ENCODE measurements around the gene POLR3B.

POLR3B gene

GRCh38 chr12:106412563-106412962 is 55.0 kb downstream of the POLR3B start:
- no peak for DNase-seq (ENCODE audit: low read depth in 3 of 3, low spot score in 1 of 3)

- DNase-seq (ENCODE audit: low read depth in 3 of 3, low spot score in 1 of 3), result no peak
Measured at GRCh38 chr12:106415134-106415533, 57.6 kb downstream of the POLR3B start.

- no peak for DNase-seq (ENCODE audit: low read depth in 3 of 3, low spot score in 1 of 3)
Measured at GRCh38 chr12:106416273-106416672, 58.7 kb downstream of the POLR3B start.

GRCh38 chr12:106417926-106418910 is 60.7 kb downstream of the POLR3B start:
- DNase-seq (ENCODE audit: low read depth in 3 of 3, low spot score in 1 of 3), result no peak

- DNase-seq (ENCODE audit: low read depth in 3 of 3, low spot score in 1 of 3), result no peak
Measured at GRCh38 chr12:106418970-106419369, 61.4 kb downstream of the POLR3B start.

- no peak for DNase-seq (ENCODE audit: low read depth in 3 of 3, low spot score in 1 of 3)
Measured at GRCh38 chr12:106423291-106423690, 65.7 kb downstream of the POLR3B start.

GRCh38 chr12:106425061-106425702 is 67.6 kb downstream of the POLR3B start:
- DNase-seq (ENCODE audit: low read depth in 3 of 3, low spot score in 1 of 3), result no peak

GRCh38 chr12:106427917-106428316 is 70.4 kb downstream of the POLR3B start:
- no peak for DNase-seq (ENCODE audit: low read depth in 3 of 3, low spot score in 1 of 3)

GRCh38 chr12:106428384-106428783 is 70.8 kb downstream of the POLR3B start:
- no peak for DNase-seq (ENCODE audit: low read depth in 3 of 3, low spot score in 1 of 3)

- no peak for DNase-seq (ENCODE audit: low read depth in 3 of 3, low spot score in 1 of 3)
Measured at GRCh38 chr12:106429043-106429552, 71.5 kb downstream of the POLR3B start.

- DNase-seq (ENCODE audit: low read depth in 3 of 3, low spot score in 1 of 3), result no peak
Measured at GRCh38 chr12:106429636-106430035, 72.1 kb downstream of the POLR3B start.

- DNase-seq (ENCODE audit: low read depth in 3 of 3, low spot score in 1 of 3), result no peak
Measured at GRCh38 chr12:106431839-106432411, 74.4 kb downstream of the POLR3B start.

GRCh38 chr12:106433055-106433454 is 75.5 kb downstream of the POLR3B start:
- DNase-seq (ENCODE audit: low read depth in 3 of 3, low spot score in 1 of 3), result no peak

GRCh38 chr12:106434526-106434925 is 77.0 kb downstream of the POLR3B start:
- DNase-seq (ENCODE audit: low read depth in 3 of 3, low spot score in 1 of 3), result no peak

GRCh38 chr12:106436164-106436563 is 78.6 kb downstream of the POLR3B start:
- no peak for DNase-seq (ENCODE audit: low read depth in 3 of 3, low spot score in 1 of 3)

- DNase-seq (ENCODE audit: low read depth in 3 of 3, low spot score in 1 of 3), result no peak
Measured at GRCh38 chr12:106442575-106442974, 85.0 kb downstream of the POLR3B start.

- no peak for DNase-seq (ENCODE audit: low read depth in 3 of 3, low spot score in 1 of 3)
Measured at GRCh38 chr12:106445053-106445452, 87.5 kb downstream of the POLR3B start.

GRCh38 chr12:106445959-106446358 is 88.4 kb downstream of the POLR3B start:
- no peak for DNase-seq (ENCODE audit: low read depth in 3 of 3, low spot score in 1 of 3)

GRCh38 chr12:106446419-106447092 is 89.0 kb downstream of the POLR3B start:
- no peak for DNase-seq (ENCODE audit: low read depth in 3 of 3, low spot score in 1 of 3)

- DNase-seq (ENCODE audit: low read depth in 3 of 3, low spot score in 1 of 3), result no peak
Measured at GRCh38 chr12:106452309-106452708, 94.8 kb downstream of the POLR3B start.

GRCh38 chr12:106455111-106455510 is 97.6 kb downstream of the POLR3B start:
- no peak for DNase-seq (ENCODE audit: low read depth in 3 of 3, low spot score in 1 of 3)
